NOMO-1 treated with dmso at 0.1 percent for 144 hours (cell line): Measurements from ENCODE around the gene CENPP.

Experiments used
- DNase-seq: peaks from one replicate; lab custom pipeline; 2025; ENCODE audit not compliant: unreplicated experiment; lab: John Stamatoyannopoulos, UW

CENPP gene

GRCh38 chr9:92634712-92635605 is 309.2 kb downstream of the CENPP start:
- DNase-seq = peak; percentile 31

DNA sequence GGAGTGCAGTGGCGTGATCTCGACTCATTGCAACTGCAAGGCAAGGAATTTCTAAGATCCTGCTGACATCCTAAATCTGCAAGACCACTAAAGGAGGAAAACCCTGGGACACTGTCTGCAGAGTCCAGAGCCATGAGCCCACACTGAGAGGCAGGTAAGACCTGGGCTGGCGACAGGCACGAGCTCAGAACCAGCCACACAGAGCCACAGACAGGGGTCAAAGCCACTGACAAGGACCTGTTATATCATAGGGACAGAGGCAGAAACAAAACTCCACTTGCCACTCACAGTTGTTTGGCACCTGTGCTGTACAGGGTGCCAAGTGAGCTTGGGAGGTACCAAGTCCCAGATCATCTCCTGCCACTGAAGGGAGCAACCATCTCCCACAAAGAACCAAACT is 310.0 kb downstream of the CENPP start:
- DNase-seq = no peak

- DNase-seq = no peak
Observed at GRCh38 chr9:92636627-92637026, 310.9 kb downstream of the CENPP start.

DNA sequence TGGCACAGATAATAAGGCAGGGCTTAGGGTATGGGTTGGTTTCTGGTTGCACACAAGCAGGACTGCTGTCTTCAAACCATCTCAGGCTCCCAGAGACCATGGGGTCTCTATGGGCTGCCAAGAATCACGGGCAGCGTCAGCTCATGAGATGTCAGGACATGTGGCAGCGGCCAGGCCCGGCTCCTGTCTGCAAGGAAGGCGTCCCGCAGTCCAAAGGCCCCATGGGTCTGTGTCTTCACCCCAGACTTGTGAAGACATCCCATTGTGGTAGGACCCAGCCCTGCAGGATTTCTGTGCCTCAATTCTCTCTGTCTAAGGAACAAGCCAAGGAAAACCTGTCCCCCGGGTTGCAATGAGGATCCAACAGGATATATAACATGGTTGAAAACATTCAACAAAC is 311.6 kb downstream of the CENPP start:
- no peak for DNase-seq

DNA sequence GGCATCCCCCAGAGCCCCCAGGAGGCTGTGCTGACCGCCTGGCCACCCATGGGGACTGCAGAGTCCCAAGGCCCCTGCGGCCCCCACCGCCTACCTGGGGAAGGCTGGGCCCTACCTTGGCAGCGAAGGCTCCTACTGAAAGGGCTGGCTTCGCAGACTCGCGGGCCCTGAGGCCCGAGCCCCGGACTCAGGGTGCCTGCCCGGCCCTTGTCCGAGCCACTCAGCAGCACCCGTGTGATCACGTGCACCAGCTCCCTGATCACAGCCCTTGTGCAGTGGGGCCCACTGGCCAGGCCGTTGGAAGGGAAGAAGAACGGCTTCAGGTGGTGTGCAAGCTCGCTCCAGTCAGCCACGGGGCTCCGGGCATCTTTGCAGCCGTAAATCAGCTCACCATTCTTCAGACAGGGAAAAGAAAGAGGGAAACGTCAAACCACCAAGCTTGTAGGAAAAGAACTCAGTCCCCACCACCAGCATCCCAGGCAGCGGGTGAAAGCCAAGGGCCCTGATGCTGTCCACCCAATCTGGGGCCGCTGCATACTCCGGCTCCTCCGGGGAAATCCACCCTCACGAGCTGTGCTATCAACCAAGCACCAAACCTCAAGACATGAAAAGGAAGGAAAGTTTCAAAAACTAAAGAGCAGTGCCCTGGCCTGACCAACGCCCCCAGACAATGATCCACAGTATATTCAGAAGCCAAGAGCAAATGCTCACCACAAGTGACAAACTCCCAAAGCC is 312.3 kb downstream of the CENPP start:
- DNase-seq = no peak

- no peak for DNase-seq
Observed at GRCh38 chr9:92638621-92639101, 312.9 kb downstream of the CENPP start.

DNA sequence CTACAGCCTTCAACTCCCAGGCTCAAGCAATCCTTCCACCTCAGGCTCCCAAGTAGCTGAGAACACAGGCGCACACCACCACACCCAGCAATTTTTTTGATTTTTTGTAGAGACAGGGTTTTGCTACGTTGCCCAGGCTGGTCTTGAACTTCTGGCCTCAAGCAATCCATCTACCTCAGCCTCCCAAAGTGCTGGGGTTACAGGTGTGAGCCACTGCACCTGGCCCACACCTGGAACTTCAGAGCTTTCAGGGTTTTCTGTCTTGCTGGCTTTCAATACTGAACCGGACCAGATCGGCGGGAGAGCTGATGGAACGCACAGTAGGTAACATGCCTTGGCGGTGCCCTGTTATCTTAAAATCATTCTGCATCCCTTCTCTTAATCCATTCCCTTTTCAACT is 313.4 kb downstream of the CENPP start:
- no peak for DNase-seq

DNA sequence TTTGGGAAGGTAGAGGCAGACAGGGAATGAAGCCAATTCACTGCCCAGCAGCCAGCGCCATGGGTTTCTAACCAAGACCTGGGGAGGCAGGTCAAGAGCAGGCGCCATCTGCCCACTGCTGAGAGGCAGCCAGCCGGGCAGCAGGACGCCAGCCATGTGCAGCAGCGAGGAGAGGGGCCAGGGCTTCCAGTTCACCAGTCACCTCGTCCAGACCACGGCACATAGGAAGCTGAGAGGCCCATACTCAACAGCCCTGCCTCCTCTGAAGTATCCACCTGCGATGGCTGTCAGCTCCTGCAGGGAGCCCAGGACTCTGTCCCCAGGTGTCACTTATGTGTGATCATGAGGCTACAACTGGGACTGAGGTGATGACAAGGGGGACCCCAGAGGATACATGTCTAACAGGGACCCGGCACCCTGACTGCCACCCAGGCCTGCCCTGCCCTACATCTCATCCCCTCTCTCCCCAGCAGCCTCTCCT is 314.1 kb downstream of the CENPP start:
- DNase-seq = no peak

DNA sequence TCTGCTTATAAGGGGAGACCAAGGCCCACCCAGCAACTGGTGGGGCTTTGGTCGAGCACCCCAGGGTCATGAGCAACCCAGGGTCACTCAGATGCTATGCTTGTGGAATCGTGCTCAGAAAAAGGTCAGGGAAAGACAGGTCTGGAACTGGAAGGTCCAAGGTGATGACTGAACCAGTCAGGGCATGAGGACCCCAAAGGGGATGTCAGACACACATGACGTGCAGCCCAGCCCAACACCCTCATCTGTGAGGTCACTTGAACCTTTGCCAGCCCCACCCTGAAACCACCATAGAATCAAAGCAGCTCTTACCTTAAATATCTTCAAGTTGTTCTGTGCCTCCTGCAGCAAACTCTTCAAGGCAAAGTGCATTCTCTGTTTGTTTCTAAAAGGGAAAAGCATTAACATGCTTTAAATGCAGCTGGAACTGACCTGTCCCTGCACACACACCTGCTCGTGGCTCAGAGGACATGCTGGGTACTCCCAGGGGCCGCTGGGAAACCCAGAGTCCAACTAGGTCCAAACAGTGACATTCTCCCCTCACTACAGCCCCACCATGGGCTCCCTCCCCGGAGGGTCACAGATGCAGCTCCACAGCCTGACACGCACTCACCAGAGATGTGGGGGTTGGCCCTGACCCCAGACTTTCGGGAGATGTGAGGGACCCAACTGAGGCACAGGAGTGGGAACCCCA is 314.8 kb downstream of the CENPP start:
- no peak for DNase-seq

- DNase-seq = no peak
Observed at GRCh38 chr9:92641092-92641809, 315.5 kb downstream of the CENPP start.

DNA sequence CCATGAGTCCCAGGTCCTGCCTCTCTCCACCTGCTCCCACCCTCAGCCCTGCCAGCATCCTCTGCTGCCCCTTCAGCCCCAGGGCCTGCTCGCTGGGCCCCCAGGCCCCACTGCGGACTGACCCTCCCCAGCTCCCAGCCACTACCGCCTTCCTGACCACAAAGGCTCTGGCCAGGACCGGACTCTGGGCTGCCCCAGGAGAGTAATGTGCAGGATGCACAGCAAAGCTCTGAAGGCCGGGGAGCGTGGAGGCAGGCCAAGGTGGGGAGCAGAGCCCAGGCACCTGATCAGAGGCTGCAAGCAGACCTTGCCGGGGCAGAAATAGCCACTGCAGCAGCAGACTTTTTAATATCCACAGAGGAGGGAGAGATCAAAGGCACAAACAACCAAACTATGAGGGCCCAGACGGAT is 316.3 kb downstream of the CENPP start:
- DNase-seq = no peak

DNA sequence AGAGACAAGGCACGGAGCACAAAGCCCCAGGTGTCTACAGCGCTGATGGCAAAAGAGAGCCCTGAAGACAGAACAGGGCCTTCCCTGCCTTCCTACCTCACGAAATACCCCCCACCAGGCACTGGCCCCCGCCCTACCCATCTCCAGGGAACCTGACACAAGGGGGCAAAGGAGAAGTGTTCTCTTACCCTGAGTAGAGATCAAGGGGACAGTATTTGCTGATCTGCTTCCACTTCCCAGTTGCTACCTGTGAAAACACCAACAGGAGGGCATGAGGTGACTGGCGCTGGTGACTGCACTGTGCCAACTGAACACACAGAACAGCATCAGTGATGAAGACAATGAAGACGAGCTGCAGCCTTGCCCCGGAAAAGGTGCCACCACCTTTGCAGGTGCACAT is 316.8 kb downstream of the CENPP start:
- no peak for DNase-seq

- DNase-seq = no peak
Observed at GRCh38 chr9:92644278-92644677, 318.5 kb downstream of the CENPP start.

GRCh38 chr9:92645041-92645440 is 319.3 kb downstream of the CENPP start:
- DNase-seq = no peak

DNA sequence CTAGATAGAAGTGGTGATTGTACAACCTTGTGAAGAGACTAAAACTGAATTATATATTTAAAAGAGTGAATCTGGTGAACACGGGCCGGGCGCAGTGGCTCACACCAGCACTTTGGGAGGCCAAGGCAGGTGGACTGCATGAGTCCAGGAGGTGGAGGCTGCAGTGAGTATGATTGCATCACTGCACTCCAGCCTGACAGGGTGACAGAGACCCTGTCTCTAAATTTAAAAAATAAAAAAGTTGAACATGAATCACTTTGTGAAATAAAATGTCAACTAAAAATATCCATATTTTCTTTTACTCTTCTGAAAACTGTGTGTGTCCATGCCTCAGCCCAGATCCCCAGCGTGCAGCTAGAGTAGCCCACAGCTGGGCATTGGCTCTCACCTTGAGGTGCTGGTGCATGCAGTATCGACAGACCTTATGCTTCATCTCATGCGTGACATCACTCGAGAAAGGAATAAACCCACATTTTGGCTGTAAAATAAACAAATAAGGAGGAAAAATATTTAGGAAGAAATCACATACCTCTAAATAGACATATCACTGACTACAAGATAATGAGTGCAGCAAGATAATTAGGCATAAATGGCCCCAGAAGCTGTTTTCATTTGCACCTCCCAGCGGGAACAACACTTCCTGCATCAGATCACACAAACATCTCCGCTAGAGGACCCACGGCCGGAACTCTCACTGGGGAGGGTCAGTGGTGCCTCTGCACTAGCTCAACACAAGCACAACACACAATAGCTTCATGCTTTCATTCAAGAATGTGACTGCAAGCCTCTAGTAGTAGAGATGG is 322.1 kb downstream of the CENPP start:
- no peak for DNase-seq

DNA sequence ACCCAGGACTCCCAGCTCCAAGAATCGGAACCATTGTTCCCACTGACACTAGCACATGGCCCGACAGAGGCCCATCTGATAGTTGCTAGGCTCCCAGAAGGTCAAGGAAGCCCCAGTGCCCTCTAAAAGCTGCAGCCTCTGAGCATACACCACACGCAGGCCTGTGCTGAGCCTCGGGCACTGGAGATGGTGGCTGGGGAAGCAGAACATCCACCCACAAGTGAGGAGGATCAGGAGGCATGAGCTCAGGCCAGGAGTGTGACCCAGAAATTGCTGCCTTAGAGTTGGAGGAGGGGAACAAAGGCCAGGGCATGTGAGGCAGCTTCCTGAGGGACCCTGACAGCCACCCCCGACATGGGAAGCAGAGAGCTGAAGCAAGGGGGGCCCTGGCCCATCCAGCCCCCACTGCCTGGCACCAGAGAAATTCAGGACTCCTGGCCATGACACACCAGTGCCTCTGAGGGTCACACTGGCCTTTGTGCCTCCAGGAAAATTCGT is 322.8 kb downstream of the CENPP start:
- no peak for DNase-seq

DNA sequence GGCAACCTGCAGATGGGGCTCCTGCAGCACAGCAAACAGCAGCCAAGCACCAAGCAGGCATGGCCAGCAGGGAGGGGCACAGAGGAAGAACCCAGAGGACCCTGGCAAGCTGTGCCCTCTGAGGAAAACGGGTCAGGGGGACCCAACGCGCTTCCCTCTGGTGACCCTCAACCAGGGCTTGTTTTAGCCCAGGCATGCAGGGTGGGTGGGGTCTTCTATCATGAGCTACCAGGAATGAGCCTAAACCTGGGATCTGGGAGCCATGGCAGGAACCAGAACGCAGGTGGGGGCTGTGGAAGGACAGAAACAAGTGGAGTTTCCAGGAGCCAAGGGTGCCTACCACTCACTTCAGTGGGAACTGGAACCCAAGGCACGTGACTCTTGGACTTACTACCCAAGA is 323.3 kb downstream of the CENPP start:
- no peak for DNase-seq

- no peak for DNase-seq
Observed at GRCh38 chr9:92650296-92650695, 324.5 kb downstream of the CENPP start.

- DNase-seq = no peak
Observed at GRCh38 chr9:92650839-92651621, 325.3 kb downstream of the CENPP start.
